HUES6 (cell line): ENCODE measurements around the gene NUDC.
A peak's percentile ranks its signal among the peaks of the same experiment; 100 is the strongest.

Experiments
- H3K27ac ChIP-seq: 2 replicates; pipeline ENCODE4 v1.7.0; 2013; ENCODE audit warnings: low read depth, mild to moderate bottlenecking, low read length, inconsistent platforms
- H3K27me3 ChIP-seq: 2 replicates; pipeline ENCODE4 v1.6.1; 2013; ENCODE audit warnings: low read length; ENCODE audit not compliant: control insufficient read depth, insufficient read depth
- H3K36me3 ChIP-seq: 2 replicates; pipeline ENCODE4 v1.6.1; 2013; ENCODE audit warnings: low read length; ENCODE audit not compliant: control insufficient read depth, insufficient read depth
- H3K4me1 ChIP-seq: 2 replicates; pipeline ENCODE4 v1.6.1; 2013; ENCODE audit warnings: low read length; ENCODE audit not compliant: control insufficient read depth, insufficient read depth
- H3K4me3 ChIP-seq: 2 replicates; pipeline ENCODE4 v1.5.1; 2013; ENCODE audit warnings: low read depth, low read length
- H3K9ac ChIP-seq: one replicate; pipeline ENCODE4 v1.6.1; 2013; ENCODE audit warnings: mild to moderate bottlenecking, low read length
- H3K9me3 ChIP-seq: 2 replicates; pipeline ENCODE4 v1.6.1; 2013; ENCODE audit warnings: low read depth, low read length; ENCODE audit not compliant: control insufficient read depth, insufficient read depth

NUDC gene

GRCh38 chr1:26993237-26994019 lies 71.9 kb downstream of the NUDC start, which contains the start of gene TRNP1:
TSS of gene TRNP1 (plus strand) at chr1:26993692. CDS start at chr1:26993787, 95 bp downstream.
- Histone ChIP-seq H3K9ac (peak within 1 kb of the TSS; percentile 81), H3K27ac (peak within 1 kb of the TSS; percentile 44; the same call in 1 of the 2 replicates)

GRCh38 chr1:26994020-26994786 lies 72.7 kb downstream of the NUDC start:
- Histone ChIP-seq H3K4me3 (peak overlapping the region; percentile 86), H3K27me3 (peaks cover 18% of the 10 kb centered on the region; the same call in 1 of the 2 replicates), H3K27ac (no peak overlapping the region), H3K4me1 (peaks cover 57% of the 10 kb centered on the region), H3K36me3 (peaks cover 4% of the 10 kb centered on the region; the same call in 1 of the 2 replicates), H3K9ac (peak overlapping the region; percentile 81), H3K9me3 (no peaks in the 10 kb centered on the region)

More at GRCh38 chr1:26993237-26994019, 71.9 kb downstream of the NUDC start, which contains the start of gene TRNP1:
- Histone ChIP-seq H3K9me3 (no peaks in the 10 kb centered on the region), H3K36me3 (peaks cover 4% of the 10 kb centered on the region; the same call in 1 of the 2 replicates), H3K4me3 (peak within 1 kb of the TSS; percentile 86), H3K27me3 (peaks cover 18% of the 10 kb centered on the region; the same call in 1 of the 2 replicates), H3K4me1 (peaks cover 49% of the 10 kb centered on the region)

DNA sequence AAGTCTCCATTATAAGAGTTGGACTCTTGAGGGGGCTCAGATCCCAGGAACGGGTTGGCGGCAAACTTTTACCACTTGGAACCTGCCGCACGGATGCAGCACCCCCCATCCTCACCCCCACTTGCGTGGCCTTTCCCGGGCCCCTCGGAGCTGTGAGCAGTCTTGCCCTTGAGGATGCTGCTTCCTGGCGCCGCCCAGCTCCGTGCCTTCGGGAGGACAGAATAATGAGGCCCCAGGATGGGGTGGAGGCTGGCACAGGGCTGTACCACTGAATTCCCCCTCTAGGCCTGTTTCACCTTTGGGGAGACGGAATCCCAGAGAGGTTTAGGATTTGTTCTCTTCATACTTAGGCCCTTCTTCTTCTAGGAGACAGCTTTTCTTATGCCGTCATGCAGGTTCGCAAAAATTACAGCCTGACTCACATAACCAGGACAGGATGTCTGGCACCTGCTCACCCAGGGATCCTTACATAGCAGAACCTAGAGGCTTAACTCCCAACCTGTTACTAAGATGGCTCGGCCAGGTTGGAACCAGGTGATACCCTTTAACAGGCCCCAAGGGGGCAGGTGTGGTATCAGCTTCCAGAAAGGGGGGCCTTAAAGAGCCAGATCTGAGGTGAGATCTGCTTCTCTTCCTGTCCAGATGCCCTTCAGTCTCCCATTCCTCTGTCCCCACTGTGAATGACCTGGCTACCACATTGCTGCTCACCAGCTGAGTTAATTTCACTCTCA lies 73.4 kb downstream of the NUDC start:
- Histone ChIP-seq H3K27me3 (peaks cover 18% of the 10 kb centered on the region; the same call in 1 of the 2 replicates), H3K4me1 (peaks cover 62% of the 10 kb centered on the region), H3K36me3 (peaks cover 5% of the 10 kb centered on the region; the same call in 1 of the 2 replicates), H3K9me3 (no peaks in the 10 kb centered on the region), H3K4me3 (peak overlapping the region; percentile 86), H3K9ac (peak overlapping the region; percentile 81), H3K27ac (no peak overlapping the region)

GRCh38 chr1:26996024-26996423 lies 74.5 kb downstream of the NUDC start:
- peak overlapping the region; percentile 86 for H3K4me3 ChIP-seq
- peaks cover 18% of the 10 kb centered on the region; the same call in 1 of the 2 replicates for H3K27me3 ChIP-seq

More at GRCh38 chr1:26996024-26996423, 74.5 kb downstream of the NUDC start:
- H3K9me3 ChIP-seq: no peaks in the 10 kb centered on the region
- peaks cover 14% of the 10 kb centered on the region for H3K36me3 ChIP-seq
- H3K27ac ChIP-seq: no peak overlapping the region
- peaks cover 70% of the 10 kb centered on the region for H3K4me1 ChIP-seq
- peak overlapping the region; percentile 12 for H3K9ac ChIP-seq
